Measurements from ENCODE around the gene BRD3. TPM values are rescaled to one million over a fixed set of nuclear protein-coding genes. Genes with fewer than 3 reads are reported as not detected.
"Not testable (repeated sequence)": the region's sequence is repeated elsewhere in the genome, so short reads cannot be mapped to it uniquely, and the experiment has no call there.

BRD3 gene
- 35.5 TPM for total RNA-seq
- long read RNA-seq, full-length matches to known transcripts, result 7 of 79 reads
- long read RNA-seq, partial matches to known transcripts, result 43 of 79 reads
- long read RNA-seq, other reads (novel, unspliced or antisense), result 29 of 79 reads

DNA sequence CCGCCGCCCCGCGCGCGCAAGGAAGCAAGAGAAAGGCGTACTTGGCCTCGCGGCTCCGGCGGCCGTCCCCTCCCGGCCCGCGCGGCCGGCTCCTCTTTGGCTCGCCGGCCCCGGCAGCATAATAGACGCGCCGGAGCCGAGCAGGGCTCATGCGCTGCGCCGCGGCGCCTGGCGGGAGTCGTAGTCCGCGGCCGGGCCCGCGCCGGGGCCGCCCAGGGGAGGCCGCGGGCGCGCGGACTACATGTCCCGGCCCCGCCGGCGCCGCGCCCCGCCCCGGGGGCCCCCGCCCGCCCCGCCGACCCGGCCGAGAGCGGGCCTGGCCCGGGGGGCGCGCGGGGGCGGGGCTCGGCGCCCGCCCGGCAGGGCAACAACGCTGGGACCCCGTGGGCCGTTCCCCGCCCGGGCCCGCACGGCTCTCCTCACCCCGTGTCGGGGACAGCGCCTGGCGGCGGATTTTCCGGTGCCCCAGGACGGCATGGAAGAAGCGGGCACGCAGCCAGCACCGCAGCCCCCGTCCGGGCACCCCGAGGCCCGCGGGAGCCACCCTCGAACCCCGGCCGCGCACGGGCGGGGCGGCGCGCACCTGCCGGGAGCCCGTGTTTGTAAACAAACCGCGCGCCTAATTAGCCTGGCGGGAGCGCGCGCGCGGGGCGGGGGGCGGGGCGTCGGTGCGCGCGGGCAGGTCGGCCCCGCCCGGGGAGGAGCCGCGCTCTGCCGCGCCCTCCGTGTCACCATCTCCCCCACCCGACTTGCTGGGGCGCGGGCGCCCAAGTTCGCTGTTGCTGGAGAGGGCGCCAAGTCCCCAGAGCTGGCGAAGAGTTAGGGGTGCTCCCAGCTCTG, at the start of gene BRD3:
Gene BRD3, minus strand, starts transcription at position 123 of the 840 bp plus-strand sequence. CDS start 14,549 bp downstream, outside the sequence.
- DNase-seq (peak; percentile 91), ATAC-seq (peak; percentile 89 to 92)
- no peaks in the 10 kb centered on the region for H3K36me3 ChIP-seq
- peaks cover 15% of the 10 kb centered on the region for H3K27me3 ChIP-seq (ENCODE audit: low read depth)
- intact Hi-C loops (cut with DNase I), result no loop called here
- TF ChIP-seq, protein P1, sequence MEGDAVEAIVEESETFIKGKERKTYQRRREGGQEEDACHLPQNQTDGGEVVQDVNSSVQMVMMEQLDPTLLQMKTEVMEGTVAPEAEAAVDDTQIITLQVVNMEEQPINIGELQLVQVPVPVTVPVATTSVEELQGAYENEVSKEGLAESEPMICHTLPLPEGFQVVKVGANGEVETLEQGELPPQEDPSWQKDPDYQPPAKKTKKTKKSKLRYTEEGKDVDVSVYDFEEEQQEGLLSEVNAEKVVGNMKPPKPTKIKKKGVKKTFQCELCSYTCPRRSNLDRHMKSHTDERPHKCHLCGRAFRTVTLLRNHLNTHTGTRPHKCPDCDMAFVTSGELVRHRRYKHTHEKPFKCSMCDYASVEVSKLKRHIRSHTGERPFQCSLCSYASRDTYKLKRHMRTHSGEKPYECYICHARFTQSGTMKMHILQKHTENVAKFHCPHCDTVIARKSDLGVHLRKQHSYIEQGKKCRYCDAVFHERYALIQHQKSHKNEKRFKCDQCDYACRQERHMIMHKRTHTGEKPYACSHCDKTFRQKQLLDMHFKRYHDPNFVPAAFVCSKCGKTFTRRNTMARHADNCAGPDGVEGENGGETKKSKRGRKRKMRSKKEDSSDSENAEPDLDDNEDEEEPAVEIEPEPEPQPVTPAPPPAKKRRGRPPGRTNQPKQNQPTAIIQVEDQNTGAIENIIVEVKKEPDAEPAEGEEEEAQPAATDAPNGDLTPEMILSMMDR (IDR thresholded peaks at IDR 0.05), result no peak
- peaks cover 39% of the 10 kb centered on the region for H3K4me1 ChIP-seq
- no peaks in the 10 kb centered on the region for H3K9me3 ChIP-seq
- H3K4me3 ChIP-seq, result peak within 1 kb of the TSS; percentile 71
- H3K27ac ChIP-seq, result peak within 1 kb of the TSS; percentile 96

DNA sequence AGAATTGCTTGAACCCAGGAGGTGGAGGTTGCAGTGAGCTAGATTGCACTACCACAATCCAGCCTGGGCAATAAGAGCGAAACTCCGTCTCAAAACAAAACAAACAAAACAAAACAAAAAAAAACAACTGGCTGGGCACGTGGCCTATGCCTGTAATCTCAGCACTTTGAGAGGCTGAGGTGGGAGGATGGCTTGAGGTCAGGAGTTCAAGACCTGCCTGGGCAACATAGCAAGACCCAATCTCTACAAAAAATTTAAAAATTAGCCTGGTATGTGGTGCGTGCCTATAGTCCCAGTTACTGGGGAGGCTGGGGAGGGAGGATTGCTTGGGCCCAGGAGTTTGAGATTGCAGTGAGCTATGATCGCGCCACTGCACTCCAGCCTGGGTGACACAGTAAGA, 44.7 kb upstream of the BRD3 start:
- ATAC-seq (no peak), DNase-seq (no peak)
- Histone ChIP-seq H3K4me1 (no peaks in the 10 kb centered on the region), H3K4me3 (no peak overlapping the region), H3K27ac (no peak overlapping the region), H3K9me3 (no peaks in the 10 kb centered on the region), H3K36me3 (no peaks in the 10 kb centered on the region), H3K27me3 (ENCODE audit: low read depth) (no peaks in the 10 kb centered on the region)
- TF ChIP-seq, protein P1 (IDR thresholded peaks at IDR 0.05), result no peak
- intact Hi-C loops (cut with DNase I), result no loop called here

DNA sequence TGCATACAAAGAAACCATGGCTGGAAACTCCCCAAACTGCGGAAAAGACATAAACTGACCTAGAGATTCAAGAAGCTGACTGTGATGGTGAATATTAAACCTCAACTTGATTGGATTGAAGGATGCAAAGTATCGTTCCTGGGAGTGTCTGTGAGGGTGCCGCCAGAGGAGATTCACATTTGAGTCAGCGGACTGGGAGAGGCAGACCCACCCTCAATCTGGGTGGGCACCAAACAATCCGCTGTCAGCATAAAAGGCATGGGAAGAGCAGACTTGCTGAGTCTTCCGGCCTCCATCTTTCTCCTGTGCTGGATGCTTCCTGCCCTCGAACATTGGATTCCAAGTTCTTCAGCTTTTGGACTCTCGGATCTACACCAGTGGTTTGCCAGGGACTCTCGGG, 43.2 kb upstream of the BRD3 start:
- H3K27me3 ChIP-seq (ENCODE audit: low read depth), result no peaks in the 10 kb centered on the region
- H3K27ac ChIP-seq, result no peak overlapping the region
- H3K4me3 ChIP-seq, result no peak overlapping the region
- intact Hi-C loops (cut with DNase I), result no loop called here
- H3K4me1 ChIP-seq, result no peaks in the 10 kb centered on the region
- TF ChIP-seq, protein P1 (IDR thresholded peaks at IDR 0.05), result no peak
- ATAC-seq (no peak), DNase-seq (no peak)
- H3K9me3 ChIP-seq, result no peaks in the 10 kb centered on the region
- no peaks in the 10 kb centered on the region for H3K36me3 ChIP-seq

DNA sequence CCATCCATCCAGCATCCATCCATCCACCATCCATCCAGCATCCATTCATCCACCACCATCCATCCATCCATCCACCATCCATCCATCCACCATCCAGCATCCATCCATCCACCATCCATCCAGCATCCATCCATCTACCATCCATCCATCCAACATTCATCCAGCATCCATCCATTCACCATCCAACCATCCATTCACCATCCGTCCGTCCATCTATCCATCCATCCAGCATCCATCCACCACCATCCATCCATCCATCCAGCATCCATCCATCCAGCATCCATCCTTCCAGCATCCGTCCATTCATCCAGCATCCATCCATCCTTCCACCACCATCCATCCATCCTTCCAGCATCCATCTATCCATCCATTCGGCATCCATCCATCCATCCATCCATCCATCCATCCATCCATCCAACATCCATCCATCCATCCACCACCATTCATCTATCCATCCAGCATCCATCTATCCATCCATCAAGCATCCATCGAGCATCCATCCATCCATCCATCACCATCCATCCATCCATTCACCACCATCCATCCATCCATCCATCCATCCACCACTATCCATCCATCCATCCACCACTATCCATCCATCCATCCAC, 35.7 kb upstream of the BRD3 start:
- H3K9me3 ChIP-seq, result no peaks in the 10 kb centered on the region
- TF ChIP-seq, protein P1 (IDR thresholded peaks at IDR 0.05), result no peak
- intact Hi-C loops (cut with DNase I), result no loop called here
- H3K36me3 ChIP-seq, result no peaks in the 10 kb centered on the region
- H3K27ac ChIP-seq, result no peak overlapping the region
- DNase-seq (no peak), ATAC-seq (no peak)
- no peaks in the 10 kb centered on the region for H3K4me1 ChIP-seq
- no peak overlapping the region for H3K4me3 ChIP-seq
- no peaks in the 10 kb centered on the region for H3K27me3 ChIP-seq (ENCODE audit: low read depth)

DNA sequence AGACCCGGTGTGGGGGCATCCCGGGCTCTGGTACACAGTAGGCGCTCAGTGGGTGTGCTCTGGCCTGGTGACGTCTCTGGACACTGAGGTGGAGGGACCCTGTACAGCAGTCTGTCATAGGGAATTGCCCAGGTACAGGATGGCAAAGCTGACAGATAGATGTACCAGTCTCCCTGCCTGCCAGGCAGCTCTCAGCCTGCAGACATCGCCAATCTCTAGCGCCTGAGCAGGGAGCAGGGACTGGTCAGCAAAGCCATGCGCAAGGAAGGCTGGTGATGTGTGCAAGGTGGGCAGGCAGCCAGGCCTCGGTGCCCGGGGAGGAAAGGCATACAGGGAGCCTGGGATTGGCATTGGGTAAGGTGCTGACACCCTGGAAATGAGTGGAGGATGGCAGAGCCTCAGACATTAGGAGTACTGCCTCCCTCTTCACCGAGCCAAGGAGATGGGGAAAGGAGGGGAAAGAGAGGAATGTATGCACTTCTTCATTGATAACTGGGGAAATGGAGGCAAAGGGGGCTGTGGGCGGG, 33.9 kb upstream of the BRD3 start:
- ATAC-seq, result peak in 1 of 2 donors; percentile 18
- no peak overlapping the region for H3K4me3 ChIP-seq
- H3K36me3 ChIP-seq, result no peaks in the 10 kb centered on the region
- H3K27ac ChIP-seq, result no peak overlapping the region
- no peaks in the 10 kb centered on the region for H3K4me1 ChIP-seq
- H3K9me3 ChIP-seq, result no peaks in the 10 kb centered on the region
- intact Hi-C loops (cut with DNase I), result no loop called here
- no peaks in the 10 kb centered on the region for H3K27me3 ChIP-seq (ENCODE audit: low read depth)
- TF ChIP-seq, protein P1 (IDR thresholded peaks at IDR 0.05), result no peak
- DNase-seq, result no peak

DNA sequence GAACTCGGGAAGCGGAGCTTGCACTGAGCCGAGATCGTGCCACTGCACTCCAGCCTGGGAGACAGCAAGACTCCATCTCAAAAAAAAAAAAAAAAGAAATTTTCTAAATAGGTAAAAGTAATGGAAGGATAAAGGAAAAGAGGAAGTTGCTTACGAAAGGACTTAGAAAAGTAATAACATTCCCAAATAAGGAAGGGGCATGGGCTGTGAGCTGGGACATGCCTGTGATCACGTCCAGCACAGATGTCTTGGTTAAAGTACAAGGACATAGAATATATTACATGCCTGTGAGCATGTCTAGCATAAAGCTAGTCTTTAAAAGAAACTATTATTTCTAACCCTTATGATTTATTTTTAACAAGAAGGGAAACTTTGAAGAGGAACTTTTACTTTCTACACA, 33.3 kb upstream of the BRD3 start:
- H3K4me1 ChIP-seq; ATAC-seq; H3K36me3 ChIP-seq; DNase-seq; H3K9me3 ChIP-seq; H3K27me3 ChIP-seq (ENCODE audit: low read depth); intact Hi-C loops (cut with DNase I); H3K27ac ChIP-seq; H3K4me3 ChIP-seq: not testable (repeated sequence)
